Tibial artery (tissue), 4 donors: Measurements from ENCODE around the gene LIN28A.

Experiments
- DNase-seq, 2 donors: peaks; one replicate each; pipeline ENCODE4 v3.0.0-alpha.2; 2019
- H3K27ac ChIP-seq, 2 donors: fragments of 200-600 bp; sonication (generic) in 1 of 2; 1 replicate in 1 of 2; 2 replicates in 1 of 2; pipeline ENCODE4 v1.5.1; 2018 to 2019; ENCODE audit warnings: mild to moderate bottlenecking in 1 of 2
- H3K27me3 ChIP-seq, 2 donors: fragments of 200-600 bp; sonication (generic) in 1 of 2; one replicate each; pipeline versions ENCODE4 v1.5.1 to v1.6.0; 2016 to 2019
- H3K36me3 ChIP-seq, 3 donors: fragments of 200-600 bp; sonication (generic) in 2 of 3; one replicate each; pipeline ENCODE4 v1.5.1; 2016 to 2019; ENCODE audit warnings: mild to moderate bottlenecking in 2 of 3
- H3K4me1 ChIP-seq, 4 donors: fragments of 200-600 bp; sonication (generic) in 2 of 4; 1 replicate in 3 of 4; 2 replicates in 1 of 4; pipeline ENCODE4 v1.5.1; 2016 to 2019
- H3K4me3 ChIP-seq, 2 donors: fragments of 200-600 bp; sonication (generic) in 1 of 2; 1 replicate in 1 of 2; 2 replicates in 1 of 2; pipeline ENCODE4 v1.5.1; 2018 to 2019; ENCODE audit warnings: mild to moderate bottlenecking in 2 of 2
- H3K9me3 ChIP-seq, 3 donors: fragments of 200-600 bp; sonication (generic) in 1 of 3; one replicate each; pipeline ENCODE4 v1.5.1; 2016 to 2019
- CTCF ChIP-seq, 2 experiments: fragments of 200-600 bp in 1 of 2; fragments of 450-650 bp in 1 of 2; IDR thresholded peaks; one replicate each; pipeline ENCODE4 v1.5.1; 2017 to 2019; ENCODE audit warnings: antibody characterized with exemption in 2 of 2, mild to moderate bottlenecking in 1 of 2, moderate library complexity in 1 of 2
- intact Hi-C: fragments of 100-400 bp; cut with DNase I; formaldehyde crosslinking; loops from one replicate; pipeline ENCODE4 v1.15.0; 2023; ENCODE audit warnings: low total_unique reads

The LIN28A gene

GRCh38 chr1:26431979-26432695 is 21.5 kb downstream of the LIN28A start, which contains the start of gene DHDDS:
DHDDS (plus strand) TSS chr1:26432321; CDS start chr1:26432946, 625 bp downstream.
- intact Hi-C loops = no loop called here
- peaks cover 7 to 30% (median 22%) of the 10 kb centered on the region in 3 donors for H3K36me3 ChIP-seq
- peak in 1 of 2 experiments; percentile 19 for TF ChIP-seq CTCF (IDR thresholded peaks at IDR 0.05)
- H3K4me3 ChIP-seq = peak within 1 kb of the TSS; percentile 64 to 65
- H3K9me3 ChIP-seq = no peaks in the 10 kb centered on the region
- peak; percentile 97 to 99 for DNase-seq
- H3K27ac ChIP-seq = peak within 1 kb of the TSS; percentile 76 to 77
- no peaks in the 10 kb centered on the region for H3K27me3 ChIP-seq
- H3K4me1 ChIP-seq = peaks cover 0 to 30% (median 19%) of the 10 kb centered on the region in 4 donors

DNA sequence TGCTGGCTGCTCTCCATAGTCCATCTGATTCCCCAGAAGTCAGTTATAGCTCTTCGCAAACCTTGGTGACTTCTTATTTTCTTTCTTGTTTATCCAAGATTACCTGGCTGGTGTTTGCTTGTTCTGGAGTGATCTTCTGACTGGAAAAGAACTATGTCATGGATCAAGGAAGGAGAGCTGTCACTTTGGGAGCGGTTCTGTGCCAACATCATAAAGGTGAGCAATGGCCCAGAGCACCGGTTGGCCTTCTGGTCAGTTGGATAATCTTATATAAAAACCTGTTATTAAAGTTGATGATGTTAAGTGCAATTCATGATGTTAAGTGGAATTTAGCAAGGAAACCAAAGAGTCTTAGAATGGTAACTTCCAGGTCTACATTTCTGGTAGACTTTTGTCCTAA is 22.2 kb downstream of the LIN28A start:
- intact Hi-C loops = no loop called here

DNA sequence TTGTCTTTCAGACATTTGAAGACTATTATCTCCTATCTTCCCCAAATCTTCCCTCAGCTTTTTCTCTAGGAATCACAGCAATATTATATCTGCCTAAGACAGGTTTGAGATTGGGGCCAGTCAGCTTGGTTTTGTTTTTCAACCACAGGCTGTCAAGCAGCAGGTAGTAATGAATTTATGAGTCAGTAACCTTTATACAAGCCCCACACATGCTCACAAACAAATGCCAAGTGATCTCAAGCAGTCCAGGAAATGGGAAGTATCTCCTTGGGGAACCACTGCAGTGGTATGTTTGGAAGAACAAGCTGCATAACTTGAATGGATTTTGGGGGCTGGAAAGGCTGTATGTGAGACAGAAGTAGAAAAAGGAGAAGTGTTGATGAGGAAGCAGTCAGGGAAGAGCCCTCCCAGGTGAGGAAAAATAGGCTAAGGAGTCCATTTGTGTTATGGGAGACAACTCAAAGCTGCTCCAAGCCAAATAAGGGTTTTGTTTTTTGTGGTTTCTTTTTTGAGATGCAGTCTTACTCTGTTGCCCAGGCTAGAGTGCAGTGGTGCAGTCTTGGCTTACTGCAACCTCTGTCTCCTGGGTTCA is 23.6 kb downstream of the LIN28A start:
- H3K27me3 ChIP-seq = no peaks in the 10 kb centered on the region
- intact Hi-C loops = no loop called here
- H3K4me3 ChIP-seq = no peak overlapping the region
- peaks cover 27 to 51% (median 37%) of the 10 kb centered on the region in 3 donors for H3K36me3 ChIP-seq
- TF ChIP-seq CTCF (IDR thresholded peaks at IDR 0.05) = no peak
- H3K27ac ChIP-seq = no peak overlapping the region
- H3K9me3 ChIP-seq = no peaks in the 10 kb centered on the region
- H3K4me1 ChIP-seq = peaks cover 0 to 30% (median 19%) of the 10 kb centered on the region in 4 donors
- no peak for DNase-seq

More for the DNA sequence above, 22.2 kb downstream of the LIN28A start:
- Histone ChIP-seq H3K4me3 (peak overlapping the region; percentile 64 to 65), H3K36me3 (peaks cover 12 to 36% (median 23%) of the 10 kb centered on the region in 3 donors), H3K4me1 (peaks cover 0 to 30% (median 19%) of the 10 kb centered on the region in 4 donors), H3K27me3 (no peaks in the 10 kb centered on the region), H3K9me3 (no peaks in the 10 kb centered on the region), H3K27ac (peak overlapping the region; percentile 76 to 77)
- TF ChIP-seq CTCF (IDR thresholded peaks at IDR 0.05) = no peak
- DNase-seq = no peak

DNA sequence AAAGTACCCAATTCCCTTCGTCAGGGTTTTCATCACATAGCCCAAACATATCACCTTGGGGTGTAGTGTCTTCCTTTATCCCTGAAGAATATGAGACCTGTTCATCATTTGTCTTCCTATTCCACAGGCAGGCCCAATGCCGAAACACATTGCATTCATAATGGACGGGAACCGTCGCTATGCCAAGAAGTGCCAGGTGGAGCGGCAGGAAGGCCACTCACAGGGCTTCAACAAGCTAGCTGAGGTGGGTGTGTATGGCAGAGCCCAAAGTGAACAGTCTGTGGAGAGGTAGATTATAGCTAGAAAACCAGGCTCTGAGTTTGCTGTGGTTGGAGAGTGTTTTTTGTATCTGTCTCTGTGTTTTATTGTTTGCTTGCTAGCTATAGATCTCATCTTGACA is 27.4 kb downstream of the LIN28A start:
- no peaks in the 10 kb centered on the region for H3K27me3 ChIP-seq
- peaks cover 0 to 20% (median 12%) of the 10 kb centered on the region in 4 donors for H3K4me1 ChIP-seq
- intact Hi-C loops = no loop called here
- no peak for DNase-seq
- H3K9me3 ChIP-seq = no peaks in the 10 kb centered on the region
- peaks cover 56 to 87% (median 73%) of the 10 kb centered on the region in 3 donors for H3K36me3 ChIP-seq
- TF ChIP-seq CTCF (IDR thresholded peaks at IDR 0.05) = no peak
- H3K27ac ChIP-seq = no peak overlapping the region
- H3K4me3 ChIP-seq = no peak overlapping the region

DNA sequence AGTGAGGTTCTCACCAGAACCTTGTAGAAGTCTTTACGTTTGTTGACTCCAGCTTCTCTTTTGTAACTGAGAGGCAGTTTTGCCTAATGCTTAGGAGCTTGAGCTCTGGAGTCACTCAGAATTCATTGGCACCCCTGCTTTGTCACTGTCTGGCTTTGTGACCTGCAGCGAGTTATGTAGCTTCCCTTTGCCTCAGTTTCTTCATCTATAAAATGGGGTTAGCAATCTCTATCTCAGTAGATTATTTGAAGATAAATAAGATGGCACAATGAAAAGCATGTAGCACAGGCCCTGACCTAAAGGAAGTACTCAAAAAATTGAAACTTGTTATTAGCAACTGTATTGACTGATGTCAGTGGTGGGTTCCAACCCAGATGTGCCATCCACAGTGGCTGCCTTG is 29.6 kb downstream of the LIN28A start:
- Histone ChIP-seq H3K27me3 (no peaks in the 10 kb centered on the region), H3K4me3 (no peak overlapping the region), H3K9me3 (no peaks in the 10 kb centered on the region), H3K27ac (no peak overlapping the region), H3K4me1 (no peaks in the 10 kb centered on the region), H3K36me3 (peaks cover 79 to 97% (median 89%) of the 10 kb centered on the region in 3 donors)
- intact Hi-C loops = no loop called here
- TF ChIP-seq CTCF (IDR thresholded peaks at IDR 0.05) = no peak
- DNase-seq = no peak
